Activated naive CD4-positive, alpha-beta T cell treated with anti-CD3 and anti-CD28 coated beads, Interleukin-2, amount 10 ng/mL, durations not matched to agents 7 days and 5 days (primary cell): Measurements from ENCODE around the gene PROM2.

ENCODE experiments used
- CTCF ChIA-PET: fragments of 350-600 bp; sonication (Branson Sonifier 250); formaldehyde crosslinking; loops from one replicate; lab custom pipeline; 2021; ENCODE audit warnings: antibody characterized with exemption; lab: Charles Lee
- DNase-seq: peaks from one replicate; pipeline ENCODE4 v3.0.0-alpha.2; 2020
- H3K27ac Mint-ChIP-seq: one replicate; pipeline ENCODE4 v1.8.0; 2021; ENCODE audit warnings: mild to moderate bottlenecking, moderate library complexity, mixed read lengths
- H3K27me3 Mint-ChIP-seq: one replicate; pipeline ENCODE4 v1.8.0; 2021; ENCODE audit warnings: mild to moderate bottlenecking, mixed read lengths
- H3K36me3 Mint-ChIP-seq: one replicate; pipeline ENCODE4 v1.8.0; 2021; ENCODE audit warnings: mixed read lengths
- H3K4me1 Mint-ChIP-seq: one replicate; pipeline ENCODE4 v1.8.0; 2021; ENCODE audit warnings: mixed read lengths
- H3K4me3 Mint-ChIP-seq: one replicate; pipeline ENCODE4 v1.8.0; 2021; ENCODE audit warnings: mild to moderate bottlenecking, moderate library complexity, mixed read lengths
- H3K9me3 Mint-ChIP-seq: one replicate; pipeline ENCODE4 v1.8.0; 2021; ENCODE audit warnings: mixed read lengths

PROM2 gene

GRCh38 chr2:95301876-95302641 lies 27.8 kb downstream of the PROM2 start:
- H3K4me1 Mint-ChIP-seq, result no peaks in the 10 kb centered on the region
- no peaks in the 10 kb centered on the region for H3K36me3 Mint-ChIP-seq
- DNase-seq, result no peak
- H3K27me3 Mint-ChIP-seq, result peaks cover 34% of the 10 kb centered on the region
- H3K4me3 Mint-ChIP-seq, result no peak overlapping the region
- H3K9me3 Mint-ChIP-seq, result no peaks in the 10 kb centered on the region
- CTCF ChIA-PET, result no interaction called here
- H3K27ac Mint-ChIP-seq, result no peak overlapping the region

GRCh38 chr2:95303191-95303919 lies 29.1 kb downstream of the PROM2 start:
- CTCF ChIA-PET, result no interaction called here
- H3K4me1 Mint-ChIP-seq, result no peaks in the 10 kb centered on the region
- no peaks in the 10 kb centered on the region for H3K36me3 Mint-ChIP-seq
- peaks cover 21% of the 10 kb centered on the region for H3K27me3 Mint-ChIP-seq
- no peaks in the 10 kb centered on the region for H3K9me3 Mint-ChIP-seq
- no peak overlapping the region for H3K27ac Mint-ChIP-seq
- H3K4me3 Mint-ChIP-seq, result no peak overlapping the region
- DNase-seq, result no peak

DNA sequence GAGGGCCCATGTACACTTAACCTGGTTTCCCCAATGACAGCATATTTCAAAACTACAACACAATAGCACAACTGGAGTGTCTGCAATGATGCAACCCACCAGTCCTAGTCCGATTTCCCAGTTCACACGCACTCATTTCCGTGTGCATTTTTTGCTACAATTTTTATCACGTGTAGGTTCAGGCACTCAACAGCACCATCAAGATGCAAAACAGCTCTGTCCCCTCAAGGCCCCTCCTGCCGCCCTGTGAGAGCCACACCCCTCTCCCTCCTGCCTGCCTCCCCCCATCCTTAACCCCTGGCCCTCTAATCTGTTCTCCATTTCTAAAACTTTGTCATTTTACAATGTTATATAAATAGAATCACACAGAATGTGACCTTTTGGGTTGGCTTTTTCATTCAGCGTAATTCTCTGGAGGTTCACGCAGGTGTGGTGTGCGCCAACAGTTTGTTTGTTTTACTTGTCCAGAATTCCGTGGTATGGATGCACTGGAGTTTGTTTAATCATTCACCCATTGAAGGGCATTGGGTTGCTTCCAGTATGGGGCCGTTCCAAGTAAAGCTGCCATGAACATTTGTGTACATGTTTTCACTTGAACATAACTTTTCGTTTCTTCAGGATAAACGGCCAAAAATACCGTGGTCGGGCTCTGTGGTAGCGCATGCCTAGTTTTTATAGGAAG lies 31.3 kb downstream of the PROM2 start:
- no peaks in the 10 kb centered on the region for H3K36me3 Mint-ChIP-seq
- H3K9me3 Mint-ChIP-seq, result no peaks in the 10 kb centered on the region
- no peak overlapping the region for H3K27ac Mint-ChIP-seq
- H3K4me3 Mint-ChIP-seq, result no peak overlapping the region
- H3K27me3 Mint-ChIP-seq, result peaks cover 8% of the 10 kb centered on the region
- H3K4me1 Mint-ChIP-seq, result no peaks in the 10 kb centered on the region
- DNase-seq, result no peak
- CTCF ChIA-PET, result no interaction called here

GRCh38 chr2:95306336-95306895 lies 32.2 kb downstream of the PROM2 start:
- no peak overlapping the region for H3K4me3 Mint-ChIP-seq
- DNase-seq, result no peak
- H3K4me1 Mint-ChIP-seq, result no peaks in the 10 kb centered on the region
- no peaks in the 10 kb centered on the region for H3K36me3 Mint-ChIP-seq
- no peaks in the 10 kb centered on the region for H3K9me3 Mint-ChIP-seq
- H3K27ac Mint-ChIP-seq, result no peak overlapping the region
- CTCF ChIA-PET, result no interaction called here
- no peaks in the 10 kb centered on the region for H3K27me3 Mint-ChIP-seq

DNA sequence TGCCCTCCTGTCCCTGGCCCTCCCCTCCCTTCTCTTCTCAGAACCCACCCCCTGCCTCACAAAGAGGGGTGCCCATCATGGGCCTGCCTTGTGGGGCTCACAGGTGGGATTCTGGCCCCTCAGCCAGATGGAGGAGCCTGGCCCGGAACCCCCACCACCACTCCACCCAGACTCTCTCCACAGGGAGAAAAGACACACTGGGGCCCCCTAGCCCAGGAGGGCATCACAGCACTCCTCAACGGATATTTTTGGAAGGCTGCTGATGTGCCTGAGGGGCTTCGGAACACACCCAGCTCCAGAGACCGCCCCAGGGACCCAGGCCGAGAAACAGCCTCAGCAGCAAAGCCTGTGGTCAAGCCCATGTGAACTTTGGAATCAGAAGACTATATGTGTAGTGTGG lies 32.8 kb downstream of the PROM2 start:
- H3K4me1 Mint-ChIP-seq, result no peaks in the 10 kb centered on the region
- no peaks in the 10 kb centered on the region for H3K9me3 Mint-ChIP-seq

DNA sequence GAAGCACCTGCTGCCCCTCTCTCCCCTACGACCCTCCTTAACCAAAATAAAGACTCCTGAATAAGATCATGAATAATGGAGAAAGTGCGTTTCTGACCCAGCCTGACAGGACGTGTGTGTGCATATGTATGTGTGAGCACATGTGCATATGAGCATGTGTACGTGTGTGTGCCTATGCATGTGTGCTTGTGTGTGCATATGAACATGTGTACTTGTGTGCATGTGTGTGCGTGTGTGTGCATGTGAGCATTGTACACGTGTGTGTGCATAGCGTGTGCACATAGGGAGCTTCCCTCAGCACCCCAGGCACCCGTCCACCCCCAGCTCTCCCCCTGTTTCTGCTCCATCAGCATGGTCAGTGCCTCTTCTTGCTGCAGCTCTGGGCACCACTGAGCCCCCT lies 33.6 kb downstream of the PROM2 start:
- no peaks in the 10 kb centered on the region for H3K27me3 Mint-ChIP-seq
- CTCF ChIA-PET, result no interaction called here
- no peak overlapping the region for H3K27ac Mint-ChIP-seq
- no peaks in the 10 kb centered on the region for H3K9me3 Mint-ChIP-seq
- no peaks in the 10 kb centered on the region for H3K4me1 Mint-ChIP-seq
- no peaks in the 10 kb centered on the region for H3K36me3 Mint-ChIP-seq
- no peak for DNase-seq
- no peak overlapping the region for H3K4me3 Mint-ChIP-seq

More for the DNA sequence above, 32.8 kb downstream of the PROM2 start:
- Mint-ChIP-seq H3K4me3 (no peak overlapping the region), H3K36me3 (no peaks in the 10 kb centered on the region), H3K27me3 (no peaks in the 10 kb centered on the region), H3K27ac (no peak overlapping the region)
- DNase-seq, result no peak
- CTCF ChIA-PET, result no interaction called here

GRCh38 chr2:95308426-95308990 lies 34.3 kb downstream of the PROM2 start:
- Mint-ChIP-seq H3K36me3 (no peaks in the 10 kb centered on the region), H3K9me3 (no peaks in the 10 kb centered on the region), H3K4me3 (no peak overlapping the region), H3K4me1 (no peaks in the 10 kb centered on the region), H3K27ac (no peak overlapping the region), H3K27me3 (no peaks in the 10 kb centered on the region)
- no peak for DNase-seq
- CTCF ChIA-PET, result no interaction called here

- DNase-seq, result no peak
- Mint-ChIP-seq H3K4me3 (no peak overlapping the region), H3K4me1 (no peaks in the 10 kb centered on the region), H3K27me3 (no peaks in the 10 kb centered on the region), H3K36me3 (no peaks in the 10 kb centered on the region), H3K27ac (no peak overlapping the region), H3K9me3 (no peaks in the 10 kb centered on the region)
- CTCF ChIA-PET, result interaction anchor here (0.6 kb wide), 1 partner anchor 268 kb away, joined by 3 read pairs; no protein-coding TSS in a partner anchor
These were observed 35.4 kb downstream of the PROM2 start for GRCh38 chr2:95309599-95309998.

- DNase-seq, result no peak
- no peak overlapping the region for H3K4me3 Mint-ChIP-seq
- no peaks in the 10 kb centered on the region for H3K9me3 Mint-ChIP-seq
- CTCF ChIA-PET, result no interaction called here
- H3K27ac Mint-ChIP-seq, result no peak overlapping the region
- H3K36me3 Mint-ChIP-seq, result no peaks in the 10 kb centered on the region
- H3K4me1 Mint-ChIP-seq, result no peaks in the 10 kb centered on the region
- H3K27me3 Mint-ChIP-seq, result no peaks in the 10 kb centered on the region
These were observed 36.0 kb downstream of the PROM2 start for GRCh38 chr2:95310216-95310615.

- Mint-ChIP-seq H3K9me3 (no peaks in the 10 kb centered on the region), H3K27ac (no peak overlapping the region), H3K27me3 (no peaks in the 10 kb centered on the region), H3K4me1 (no peaks in the 10 kb centered on the region), H3K4me3 (no peak overlapping the region), H3K36me3 (no peaks in the 10 kb centered on the region)
- CTCF ChIA-PET, result no interaction called here
- DNase-seq, result no peak
These were observed 36.4 kb downstream of the PROM2 start for GRCh38 chr2:95310651-95311050.

DNA sequence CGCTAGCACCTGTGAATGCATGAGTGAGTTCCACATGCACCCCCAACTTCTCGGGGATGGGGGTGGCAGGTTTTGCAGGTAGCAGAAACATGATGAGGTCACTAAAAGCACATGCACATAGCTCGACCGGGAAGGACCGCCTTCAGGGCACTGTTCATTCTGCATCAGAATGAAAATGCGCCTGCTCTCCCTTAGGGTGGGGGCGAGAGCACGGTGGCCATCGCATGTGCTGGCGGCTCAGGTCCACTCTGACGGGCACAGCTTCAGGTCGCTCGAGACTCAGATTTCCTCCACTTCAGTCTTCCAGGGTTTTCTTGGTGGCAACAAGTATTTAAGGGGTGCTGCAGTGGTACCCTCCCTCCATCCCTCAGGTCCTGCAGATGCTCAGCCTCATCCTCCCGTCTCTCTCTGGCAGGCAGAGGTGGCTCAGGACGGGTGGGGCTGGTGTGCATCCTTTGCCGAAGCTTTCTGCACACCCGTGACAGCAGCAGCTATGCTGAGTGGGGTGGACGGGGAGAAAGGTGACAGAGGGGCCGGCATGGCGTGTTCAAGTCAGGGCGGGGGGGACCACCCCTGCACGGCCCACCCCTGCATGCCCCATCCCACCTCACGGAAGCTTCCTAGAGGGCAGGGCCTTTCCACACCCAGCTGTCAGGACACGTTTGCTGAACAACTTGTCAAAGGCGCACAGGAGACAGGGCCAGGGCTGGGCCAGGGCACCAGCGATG lies 37.7 kb downstream of the PROM2 start:
- Mint-ChIP-seq H3K36me3 (no peaks in the 10 kb centered on the region), H3K4me3 (no peak overlapping the region), H3K27ac (no peak overlapping the region), H3K4me1 (no peaks in the 10 kb centered on the region), H3K27me3 (no peaks in the 10 kb centered on the region), H3K9me3 (no peaks in the 10 kb centered on the region)
- no peak for DNase-seq
- CTCF ChIA-PET, result no interaction called here

GRCh38 chr2:95312543-95313201 lies 38.4 kb downstream of the PROM2 start:
- CTCF ChIA-PET, result no interaction called here
- no peak overlapping the region for H3K27ac Mint-ChIP-seq
- H3K4me3 Mint-ChIP-seq, result no peak overlapping the region
- H3K27me3 Mint-ChIP-seq, result no peaks in the 10 kb centered on the region
- DNase-seq, result no peak
- no peaks in the 10 kb centered on the region for H3K36me3 Mint-ChIP-seq
- H3K9me3 Mint-ChIP-seq, result no peaks in the 10 kb centered on the region
- no peaks in the 10 kb centered on the region for H3K4me1 Mint-ChIP-seq

DNA sequence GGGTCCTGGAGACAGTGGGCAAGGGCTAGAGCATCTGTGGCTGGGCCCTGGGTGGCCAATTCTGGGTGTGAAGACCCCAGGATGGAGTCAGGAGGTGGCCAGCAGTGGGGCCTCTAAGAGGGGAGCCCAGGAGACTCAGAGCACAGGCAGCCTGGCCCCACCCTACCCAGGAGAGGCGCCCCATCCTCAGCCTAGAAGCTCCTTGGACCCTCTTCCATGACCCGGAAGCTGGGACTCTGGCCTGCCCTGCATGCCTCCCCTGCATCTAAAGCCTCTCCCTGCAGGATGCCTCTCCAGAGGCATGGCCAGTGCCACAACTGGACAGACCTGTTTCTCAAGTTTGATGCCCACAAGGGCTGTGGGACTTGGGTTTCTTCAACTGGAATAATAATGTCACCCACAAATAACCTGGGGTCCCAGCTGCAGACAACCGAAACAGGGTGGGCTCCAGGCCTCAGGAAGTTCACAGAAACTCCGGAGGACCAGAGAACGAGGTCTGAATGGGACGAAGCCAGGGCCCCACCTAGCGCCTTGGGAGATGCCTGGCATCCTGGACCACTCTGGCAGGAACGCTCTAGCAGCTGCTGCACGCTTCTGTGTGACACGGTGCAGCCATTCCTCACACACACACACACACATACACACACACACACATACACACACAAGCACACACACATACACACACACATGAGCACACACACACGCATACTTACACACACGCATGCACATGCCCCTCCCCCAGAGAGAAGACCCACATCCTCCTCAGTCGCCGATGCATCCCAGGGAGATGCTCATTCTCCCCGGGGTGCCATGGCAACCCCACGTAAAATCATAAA lies 39.3 kb downstream of the PROM2 start:
- no peaks in the 10 kb centered on the region for H3K9me3 Mint-ChIP-seq
- H3K4me3 Mint-ChIP-seq, result no peak overlapping the region
- H3K27me3 Mint-ChIP-seq, result no peaks in the 10 kb centered on the region
- H3K36me3 Mint-ChIP-seq, result no peaks in the 10 kb centered on the region
- CTCF ChIA-PET, result no interaction called here
- no peak for DNase-seq
- no peaks in the 10 kb centered on the region for H3K4me1 Mint-ChIP-seq
- no peak overlapping the region for H3K27ac Mint-ChIP-seq
